Activated T-cell treated with anti-CD3 and anti-CD28 coated beads, Interleukin-2, amount 50 U/mL, for 72 hours (primary cell): ENCODE results near the gene HOXC11. TPM values are rescaled to one million over a fixed set of nuclear protein-coding genes. Genes with fewer than 3 reads are reported as not detected.

Source experiments
- ATAC-seq, 2 donors: fragments of 150-1000 bp; cut with Tn5 transposase; replicated peaks in 1 of 2; 2 replicates each; pipeline ENCODE4 v1.10.0; 2021; ENCODE audit warnings: moderate library complexity in 2 of 2, mild to moderate bottlenecking in 1 of 2
- DNase-seq, 2 donors: peaks; one replicate each; pipeline ENCODE4 v3.0.0; 2021 to 2022; ENCODE audit warnings: mixed read lengths in 1 of 2
- H3K27ac Mint-ChIP-seq: one replicate; pipeline ENCODE4 v1.8.0; 2022; ENCODE audit warnings: mild to moderate bottlenecking, moderate library complexity, mixed read lengths
- H3K27me3 Mint-ChIP-seq: one replicate; pipeline ENCODE4 v1.8.0; 2022; ENCODE audit warnings: low read depth, mixed read lengths
- H3K36me3 Mint-ChIP-seq, 2 donors: one replicate each; pipeline ENCODE4 v1.8.0; 2022; ENCODE audit warnings: mixed read lengths in 2 of 2, mild to moderate bottlenecking in 1 of 2; ENCODE audit not compliant: insufficient read depth in 2 of 2
- H3K4me1 Mint-ChIP-seq: one replicate; pipeline ENCODE4 v1.8.0; 2022; ENCODE audit warnings: low read depth, mixed read lengths
- H3K4me3 Mint-ChIP-seq, 2 donors: one replicate each; pipeline ENCODE4 v1.8.0; 2022; ENCODE audit warnings: mild to moderate bottlenecking in 2 of 2, mixed read lengths in 2 of 2, moderate library complexity in 2 of 2
- H3K9me3 Mint-ChIP-seq, 2 donors: one replicate each; pipeline ENCODE4 v1.8.0; 2022; ENCODE audit warnings: mixed read lengths in 2 of 2
- total RNA-seq, 2 donors: library from RNA; stranded (reverse); gene quantifications; one replicate each; pipeline ENCODE4 v1.2.3, GENCODE V29; 2022

Gene HOXC11
- total RNA-seq, 2 donors from 2014 or later, result not detected

DNA sequence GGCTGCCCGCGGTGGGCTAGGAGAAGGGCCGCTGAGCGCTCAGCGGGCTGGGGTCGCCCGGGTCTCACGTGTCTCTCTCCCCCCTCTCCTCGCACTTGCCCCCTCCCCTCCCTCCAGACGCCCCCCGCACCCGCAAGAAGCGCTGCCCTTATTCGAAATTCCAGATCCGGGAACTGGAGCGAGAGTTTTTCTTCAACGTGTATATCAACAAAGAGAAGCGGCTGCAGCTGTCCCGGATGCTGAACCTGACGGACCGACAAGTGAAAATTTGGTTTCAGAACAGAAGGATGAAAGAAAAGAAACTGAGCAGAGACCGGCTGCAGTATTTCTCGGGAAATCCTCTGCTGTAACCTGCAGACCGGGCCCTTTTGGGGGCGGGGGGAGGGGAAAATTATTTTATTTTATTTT is 2.1 kb downstream of the HOXC11 start:
- H3K27me3 Mint-ChIP-seq, result peaks cover 85% of the 10 kb centered on the region
- peaks cover 17% of the 10 kb centered on the region for H3K4me1 Mint-ChIP-seq
- ATAC-seq, result no peak
- no peak overlapping the region for H3K27ac Mint-ChIP-seq
- peaks cover 3% of the 10 kb centered on the region in 2 donors for H3K36me3 Mint-ChIP-seq
- DNase-seq, result no peak
- peak overlapping the region; percentile 63 to 77 for H3K4me3 Mint-ChIP-seq
- no peaks in the 10 kb centered on the region for H3K9me3 Mint-ChIP-seq

DNA sequence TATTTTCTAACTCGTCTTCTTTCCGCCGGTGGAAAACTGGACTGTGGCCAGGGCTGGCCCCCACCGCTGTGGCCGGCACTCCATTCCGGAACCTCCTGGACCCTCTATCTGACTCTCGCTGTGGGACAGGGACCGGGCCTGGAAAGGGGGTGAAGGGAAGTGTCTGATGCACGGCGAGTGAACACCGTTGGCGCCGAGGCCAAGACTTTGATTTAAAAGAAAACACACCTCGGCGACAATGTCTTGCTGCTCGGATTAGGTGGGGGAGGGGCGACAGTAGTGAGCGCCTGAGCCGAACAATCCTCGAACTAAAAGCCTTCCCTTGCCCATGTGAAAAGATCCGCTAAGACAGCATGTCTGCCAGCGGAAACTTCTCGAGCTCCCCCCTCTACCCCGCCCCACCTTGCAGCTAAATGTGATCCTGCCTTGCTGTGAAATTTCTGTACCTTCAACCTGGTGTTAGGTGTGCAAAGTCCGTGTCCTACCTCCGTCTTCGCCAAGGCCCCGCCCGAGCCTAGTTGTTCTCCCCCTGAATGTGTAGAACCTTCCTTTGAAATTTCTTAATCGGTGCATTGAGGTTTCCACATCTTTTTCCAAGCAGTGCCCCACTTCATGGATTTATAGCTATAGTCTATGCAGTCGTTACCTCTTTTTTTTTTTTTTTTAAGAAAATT is 2.7 kb downstream of the HOXC11 start:
- peaks cover 3% of the 10 kb centered on the region in 2 donors for H3K36me3 Mint-ChIP-seq
- H3K4me3 Mint-ChIP-seq, result peak overlapping the region; percentile 63 to 77
- DNase-seq, result no peak
- no peak for ATAC-seq
- no peaks in the 10 kb centered on the region for H3K9me3 Mint-ChIP-seq
- peaks cover 85% of the 10 kb centered on the region for H3K27me3 Mint-ChIP-seq
- peaks cover 23% of the 10 kb centered on the region for H3K4me1 Mint-ChIP-seq
- H3K27ac Mint-ChIP-seq, result no peak overlapping the region

DNA sequence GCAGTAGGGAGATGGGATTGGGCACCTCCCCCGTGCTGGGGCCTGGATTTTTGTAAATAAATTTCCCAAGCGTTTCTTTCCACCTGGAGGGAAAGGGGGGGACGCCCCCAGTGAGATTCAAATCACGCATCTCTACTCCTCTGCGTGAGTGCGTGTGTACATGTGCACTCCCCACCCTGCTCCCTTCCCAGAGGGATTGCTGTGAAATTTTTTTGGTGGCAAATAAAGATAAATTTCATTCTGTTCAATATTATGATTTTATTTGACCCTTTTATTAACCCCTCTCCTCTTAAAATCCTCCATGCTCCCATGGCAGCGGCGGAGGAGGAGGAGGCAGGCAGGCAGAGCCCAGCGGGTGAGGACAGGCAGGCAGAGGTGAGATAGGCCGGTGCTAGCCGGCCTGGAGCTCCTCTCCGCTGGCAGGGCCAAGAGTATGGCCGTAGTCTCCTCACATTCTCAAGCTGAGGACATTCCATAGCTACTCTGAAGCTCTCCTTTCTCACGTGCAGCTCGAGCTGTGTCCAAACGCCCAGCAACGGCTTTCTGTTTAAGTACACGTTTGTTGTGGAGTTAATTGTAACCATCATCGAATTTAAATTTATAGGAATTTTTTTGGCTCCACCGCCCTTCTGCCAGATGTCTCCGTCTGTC is 3.4 kb downstream of the HOXC11 start:
- Mint-ChIP-seq H3K36me3 (peaks cover 3% of the 10 kb centered on the region in 2 donors), H3K4me1 (peaks cover 28% of the 10 kb centered on the region), H3K4me3 (no peak overlapping the region), H3K27ac (no peak overlapping the region), H3K27me3 (peaks cover 85% of the 10 kb centered on the region), H3K9me3 (no peaks in the 10 kb centered on the region)
- DNase-seq (no peak), ATAC-seq (no peak)

DNA sequence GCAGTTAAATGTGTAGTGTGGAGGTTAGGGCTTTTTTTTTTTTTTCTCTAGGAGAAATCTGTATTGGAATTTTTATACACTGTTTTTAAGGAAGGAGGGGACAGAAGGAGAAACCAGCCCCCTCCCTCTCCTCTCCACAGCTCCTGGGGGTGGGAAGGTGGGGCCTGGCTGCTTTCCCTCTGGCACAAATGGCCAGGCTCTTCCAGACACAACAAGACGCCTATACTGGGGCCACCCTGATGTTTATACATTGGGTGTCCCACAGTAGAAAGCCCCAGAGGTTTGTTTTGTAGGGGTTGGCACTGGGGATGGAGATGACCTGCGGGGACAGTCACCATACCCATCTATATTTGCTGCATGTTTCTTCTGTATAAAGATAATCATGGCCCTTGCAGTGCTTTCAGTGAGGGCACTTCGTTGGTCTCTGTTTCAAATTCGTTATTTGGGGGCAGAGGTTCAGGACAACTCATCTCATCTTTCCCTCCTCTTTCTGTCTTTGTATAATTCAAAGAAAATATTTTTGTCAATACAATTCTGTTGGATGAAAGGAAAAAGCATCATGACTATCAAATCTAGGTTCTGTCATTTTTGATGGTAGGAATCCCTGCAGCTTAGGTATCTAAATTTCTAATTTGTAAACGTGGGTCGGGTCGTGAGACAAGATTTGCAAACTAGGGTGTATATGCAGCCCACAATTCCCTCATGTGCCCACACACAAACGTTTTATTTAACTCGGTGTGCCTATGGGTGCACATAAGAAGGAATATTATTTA is 4.1 kb downstream of the HOXC11 start:
- Mint-ChIP-seq H3K27me3 (peaks cover 85% of the 10 kb centered on the region), H3K36me3 (peaks cover 3% of the 10 kb centered on the region in 2 donors), H3K4me1 (peaks cover 28% of the 10 kb centered on the region), H3K27ac (no peak overlapping the region), H3K9me3 (no peaks in the 10 kb centered on the region), H3K4me3 (no peak overlapping the region)
- ATAC-seq (no peak), DNase-seq (no peak)

DNA sequence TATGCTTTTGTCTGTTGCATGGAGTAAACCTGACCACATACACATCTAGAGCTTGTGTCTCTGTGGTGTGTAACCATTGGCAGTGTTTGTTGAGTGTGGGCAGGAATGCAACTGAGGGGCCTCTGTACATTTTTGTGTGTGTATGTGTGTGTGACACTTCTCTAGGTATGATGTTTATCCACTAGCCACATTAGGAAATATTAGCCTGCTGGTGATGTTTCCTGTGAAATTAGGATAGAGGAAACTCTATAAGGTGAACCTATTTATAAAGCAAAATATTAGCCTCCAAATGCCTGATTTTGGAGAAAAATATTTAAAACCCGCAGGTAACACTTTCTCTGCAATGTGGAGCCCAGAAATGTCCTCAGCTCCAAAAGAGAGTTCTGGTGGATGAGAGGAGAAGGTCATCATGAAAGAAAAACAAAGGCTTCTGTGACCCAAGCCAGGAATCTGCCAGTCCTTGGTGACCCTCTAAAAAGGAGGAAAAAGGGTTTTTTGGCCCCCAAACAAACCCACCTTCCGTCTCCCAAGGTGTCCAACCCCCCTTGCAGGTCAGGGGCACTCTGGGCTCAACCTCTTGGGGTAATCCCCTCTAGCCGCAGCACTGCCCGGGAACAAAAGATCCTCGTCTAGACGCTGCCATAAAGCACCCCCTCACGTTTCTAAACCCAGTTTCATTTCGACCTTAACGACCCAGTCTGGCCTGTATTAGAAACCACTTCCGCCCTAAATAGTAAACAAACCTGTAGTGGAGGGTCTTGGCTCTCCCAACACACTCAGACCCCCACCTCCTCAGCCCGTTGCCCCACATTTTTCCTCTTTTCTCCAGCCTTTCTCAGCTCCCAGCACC is 4.9 kb downstream of the HOXC11 start:
- peaks cover 27% of the 10 kb centered on the region for H3K4me1 Mint-ChIP-seq
- H3K27me3 Mint-ChIP-seq, result peaks cover 85% of the 10 kb centered on the region
- no peaks in the 10 kb centered on the region for H3K9me3 Mint-ChIP-seq
- DNase-seq, result no peak
- ATAC-seq, result no peak
- peaks cover 3% of the 10 kb centered on the region in 2 donors for H3K36me3 Mint-ChIP-seq
- H3K4me3 Mint-ChIP-seq, result no peak overlapping the region
- no peak overlapping the region for H3K27ac Mint-ChIP-seq

DNA sequence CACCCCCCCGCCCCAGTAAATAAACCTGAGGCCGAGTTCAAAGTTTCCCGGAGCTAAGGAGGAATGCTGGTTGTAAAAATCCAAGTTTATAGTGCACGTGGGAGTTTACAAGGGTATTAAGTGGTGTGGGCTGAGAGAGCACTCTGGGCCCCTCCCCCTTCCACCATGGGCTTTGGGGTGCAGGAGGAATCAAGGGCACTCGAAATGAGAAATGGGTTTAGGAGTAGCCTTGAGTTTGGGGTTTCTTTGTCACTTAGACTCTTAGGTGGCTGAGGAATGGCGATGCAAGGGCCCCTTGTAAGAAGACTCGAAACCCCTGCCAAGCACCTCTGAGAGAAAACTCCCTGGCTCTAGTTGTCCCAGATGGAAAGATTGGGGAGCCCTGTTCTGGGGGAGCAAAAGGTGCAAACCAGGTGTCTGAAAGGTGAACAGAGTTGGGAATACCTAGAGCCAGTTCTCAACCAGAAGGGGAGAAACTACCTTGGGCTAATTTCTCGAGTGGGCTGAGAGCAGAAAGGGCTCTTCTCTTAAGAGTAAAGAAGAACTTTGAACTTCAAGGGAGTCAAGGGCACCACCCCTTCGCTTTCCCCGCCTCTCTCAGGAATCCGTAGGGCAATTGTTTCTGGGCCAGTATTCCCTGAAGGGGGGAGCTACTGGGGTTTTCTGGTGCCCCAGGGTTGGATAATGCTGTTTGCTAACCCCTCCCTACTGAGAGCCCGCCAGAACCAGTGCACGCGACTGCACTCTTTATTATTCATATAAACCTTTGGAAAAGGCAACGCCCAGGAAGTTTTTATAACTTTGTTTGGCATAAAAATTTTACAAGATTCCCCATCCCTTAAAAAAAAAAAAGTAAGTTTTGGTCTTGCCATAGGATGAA is 5.8 kb downstream of the HOXC11 start:
- no peak overlapping the region for H3K27ac Mint-ChIP-seq
- no peaks in the 10 kb centered on the region for H3K36me3 Mint-ChIP-seq

DNA sequence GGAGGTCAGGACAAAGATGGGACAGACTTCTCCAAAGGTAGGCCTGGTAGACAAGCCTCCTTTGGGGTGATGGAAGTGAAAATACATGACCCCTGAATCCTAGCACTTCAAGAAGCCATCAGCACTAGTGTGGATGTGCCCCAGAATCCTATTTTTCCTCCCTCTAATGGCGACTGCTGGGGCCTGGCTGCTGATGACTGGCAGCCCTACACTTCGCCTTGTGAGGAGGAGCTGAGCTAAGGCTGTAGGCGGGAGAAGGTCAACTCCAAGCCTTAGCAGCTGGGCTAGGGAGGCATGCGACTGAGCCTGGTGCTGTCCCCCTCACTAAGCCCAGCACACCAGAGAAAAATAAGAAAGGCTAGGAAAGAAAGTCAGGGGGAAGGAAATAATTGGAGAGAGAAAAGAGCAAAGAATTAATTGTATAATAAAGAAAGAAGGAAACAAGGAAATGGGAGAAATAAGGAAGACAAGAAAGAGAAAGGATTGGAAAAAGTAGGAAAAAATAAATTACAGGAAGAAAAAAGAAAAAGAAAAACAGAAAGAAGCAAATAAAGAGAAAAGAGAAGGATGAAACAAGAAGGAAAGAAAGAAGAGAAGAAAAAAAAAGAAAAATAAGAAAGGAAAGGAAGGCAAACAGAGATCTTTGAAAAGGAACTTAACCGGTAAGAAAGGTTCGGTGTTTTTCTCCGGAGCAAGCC is 7.3 kb downstream of the HOXC11 start:
- Mint-ChIP-seq H3K27me3 (peaks cover 97% of the 10 kb centered on the region), H3K4me3 (no peak overlapping the region), H3K9me3 (no peaks in the 10 kb centered on the region), H3K27ac (peak overlapping the region; percentile 54), H3K36me3 (no peaks in the 10 kb centered on the region), H3K4me1 (peaks cover 32% of the 10 kb centered on the region)
- ATAC-seq, result no peak
- no peak for DNase-seq

More for the DNA sequence above, 5.8 kb downstream of the HOXC11 start:
- Mint-ChIP-seq H3K4me3 (no peak overlapping the region), H3K27me3 (peaks cover 86% of the 10 kb centered on the region), H3K9me3 (no peaks in the 10 kb centered on the region), H3K4me1 (peaks cover 25% of the 10 kb centered on the region)
- ATAC-seq (no peak), DNase-seq (no peak)

DNA sequence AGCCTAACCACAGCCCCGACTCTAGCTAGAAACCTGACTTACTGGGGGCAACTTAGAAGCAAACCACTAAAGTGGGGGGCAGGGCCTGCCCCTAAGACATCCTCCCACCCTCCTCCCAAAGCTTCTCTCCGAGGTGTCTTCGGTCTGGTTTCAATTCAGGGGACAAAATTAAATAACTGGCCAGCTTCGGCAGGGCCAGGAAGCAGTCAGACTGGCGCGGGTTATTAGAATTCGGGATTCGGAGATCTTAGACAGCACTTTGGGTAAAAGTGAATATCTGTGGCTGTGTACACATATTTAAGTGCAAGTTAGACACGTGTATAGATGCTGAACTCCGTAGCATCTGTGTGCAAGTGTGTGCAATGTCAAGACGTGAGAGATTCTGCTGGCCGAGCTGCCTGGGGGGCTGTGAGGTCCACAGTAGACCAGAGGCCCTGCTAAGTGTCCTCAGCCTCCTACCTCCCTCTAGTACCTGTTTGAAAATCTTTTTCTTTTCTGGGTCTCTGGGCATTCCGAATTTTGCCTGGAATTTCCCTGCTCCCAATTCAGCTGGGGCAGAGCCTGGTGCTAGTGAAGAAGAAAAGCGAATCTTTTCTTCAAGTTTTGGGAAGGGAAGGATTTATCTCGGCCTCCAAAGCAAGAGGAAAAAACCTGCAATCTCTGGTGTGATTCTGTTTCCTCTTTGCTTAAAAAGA is 8.0 kb downstream of the HOXC11 start:
- Mint-ChIP-seq H3K36me3 (peaks cover 0 to 1% of the 10 kb centered on the region in 2 donors), H3K27ac (no peak overlapping the region), H3K27me3 (peaks cover 97% of the 10 kb centered on the region), H3K4me1 (peaks cover 31% of the 10 kb centered on the region), H3K9me3 (no peaks in the 10 kb centered on the region), H3K4me3 (no peak overlapping the region)
- ATAC-seq (no peak), DNase-seq (no peak)

DNA sequence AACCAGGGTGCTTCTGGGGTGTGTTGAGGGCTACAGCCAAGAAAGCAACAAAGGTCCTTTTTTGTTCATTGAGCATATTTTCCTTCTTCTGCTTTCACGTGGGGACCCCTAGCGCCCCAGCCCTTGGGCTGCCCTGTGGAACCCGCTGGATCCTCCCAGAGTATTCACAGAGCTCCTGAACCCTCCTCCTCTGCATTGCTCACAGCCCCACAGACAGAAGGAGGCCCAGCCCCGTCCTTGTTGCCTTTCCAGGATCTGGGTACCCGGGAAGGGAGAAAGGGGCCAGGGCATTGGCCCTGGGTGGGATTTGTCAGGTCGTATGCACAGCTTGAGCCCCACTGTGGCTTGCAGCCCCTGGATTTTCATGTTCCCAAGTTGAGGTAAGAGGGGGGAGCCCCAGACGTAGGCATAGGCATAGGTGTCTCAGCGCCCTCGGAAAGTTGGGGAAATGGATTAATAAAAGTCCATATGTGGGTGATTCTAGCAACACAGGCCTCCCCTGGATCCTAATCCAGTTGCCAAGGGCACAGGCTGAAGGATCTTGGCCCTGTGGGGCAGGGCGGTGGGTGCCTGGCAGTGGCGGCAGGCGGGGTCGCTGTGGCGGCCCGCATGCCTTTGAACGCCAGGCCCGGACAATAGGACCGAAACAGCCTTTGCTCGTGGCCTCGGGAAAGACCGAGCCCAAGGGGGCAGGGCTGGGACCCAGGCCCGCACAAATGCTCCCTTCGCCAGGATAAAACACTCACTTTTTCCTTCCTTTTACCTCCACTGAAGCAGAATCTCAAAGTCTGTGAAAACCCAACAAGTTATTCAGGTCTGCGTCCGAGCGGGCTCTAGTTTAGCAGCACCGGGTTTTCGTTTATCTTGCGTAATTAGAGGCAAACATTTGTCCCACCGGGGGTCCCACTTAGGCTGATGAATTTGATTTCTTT is 9.0 kb downstream of the HOXC11 start:
- Mint-ChIP-seq H3K4me1 (peaks cover 37% of the 10 kb centered on the region), H3K9me3 (no peaks in the 10 kb centered on the region), H3K27me3 (peaks cover 97% of the 10 kb centered on the region), H3K27ac (peak overlapping the region; percentile 27), H3K4me3 (no peak overlapping the region), H3K36me3 (peaks cover 0 to 1% of the 10 kb centered on the region in 2 donors)
- no peak for DNase-seq
- no peak for ATAC-seq

DNA sequence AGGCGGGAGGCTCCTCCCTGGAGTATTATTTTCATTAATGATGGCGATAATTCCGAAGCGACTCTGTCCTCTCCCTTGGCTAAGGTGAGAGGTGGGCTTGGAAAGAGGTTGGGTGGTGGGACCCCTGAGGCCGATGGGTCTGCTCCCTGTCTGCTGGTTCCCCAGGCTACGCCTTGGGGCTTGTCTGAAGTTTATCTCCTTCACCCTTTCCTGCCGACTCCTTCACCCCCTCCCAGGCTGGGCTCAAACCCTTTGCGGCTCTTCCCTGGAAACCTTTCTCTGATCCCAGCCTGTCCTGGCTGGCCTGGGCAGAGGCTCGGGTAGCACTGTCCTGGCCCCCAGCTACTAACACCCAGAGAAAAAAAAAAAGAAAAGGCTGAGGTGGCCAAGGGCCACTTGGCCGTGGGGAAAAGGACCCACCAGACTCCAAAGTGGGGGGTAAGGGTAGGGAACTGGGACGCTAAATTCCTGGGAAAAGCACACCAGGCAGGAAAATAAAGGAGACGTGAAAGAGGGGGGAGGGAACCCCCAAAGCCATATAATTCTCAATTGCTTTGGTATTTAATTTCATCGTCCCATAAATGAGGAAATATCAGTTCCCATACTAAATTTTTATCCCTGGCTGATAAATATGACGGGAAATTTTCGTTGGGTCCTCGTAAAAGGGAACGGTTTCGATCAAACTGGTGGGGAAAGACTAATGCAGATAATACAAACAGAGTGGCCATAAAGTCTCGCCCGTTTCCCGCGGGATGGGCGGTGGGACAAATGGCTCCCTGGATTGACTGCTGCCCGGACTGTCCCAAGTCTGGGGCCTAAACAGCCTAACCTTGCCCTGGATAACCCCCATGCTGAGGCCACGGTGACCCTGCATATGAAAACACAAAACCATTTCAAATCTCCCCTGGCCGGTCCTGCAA is 10.0 kb downstream of the HOXC11 start:
- peaks cover 37% of the 10 kb centered on the region for H3K4me1 Mint-ChIP-seq
- no peak for ATAC-seq
- H3K4me3 Mint-ChIP-seq, result no peak overlapping the region
- H3K9me3 Mint-ChIP-seq, result no peaks in the 10 kb centered on the region
- H3K36me3 Mint-ChIP-seq, result peaks cover 0 to 1% of the 10 kb centered on the region in 2 donors
- no peak overlapping the region for H3K27ac Mint-ChIP-seq
- DNase-seq, result no peak
- H3K27me3 Mint-ChIP-seq, result peaks cover 97% of the 10 kb centered on the region
